ENCODE measurements around the gene ACVR2B. TPM values are rescaled to one million over a fixed set of nuclear protein-coding genes. Genes with fewer than 3 reads are reported as not detected.
"Not testable (repeated sequence)": the region's sequence is repeated elsewhere in the genome, so short reads cannot be mapped to it uniquely, and the experiment has no call there.

ACVR2B gene
- 1.3 TPM for polyA plus RNA-seq (2013, experiment 1 of 2; ENCODE audit: insufficient read length)
- 1.3 TPM for polyA plus RNA-seq (2013, experiment 2 of 2; ENCODE audit: insufficient read length)

DNA sequence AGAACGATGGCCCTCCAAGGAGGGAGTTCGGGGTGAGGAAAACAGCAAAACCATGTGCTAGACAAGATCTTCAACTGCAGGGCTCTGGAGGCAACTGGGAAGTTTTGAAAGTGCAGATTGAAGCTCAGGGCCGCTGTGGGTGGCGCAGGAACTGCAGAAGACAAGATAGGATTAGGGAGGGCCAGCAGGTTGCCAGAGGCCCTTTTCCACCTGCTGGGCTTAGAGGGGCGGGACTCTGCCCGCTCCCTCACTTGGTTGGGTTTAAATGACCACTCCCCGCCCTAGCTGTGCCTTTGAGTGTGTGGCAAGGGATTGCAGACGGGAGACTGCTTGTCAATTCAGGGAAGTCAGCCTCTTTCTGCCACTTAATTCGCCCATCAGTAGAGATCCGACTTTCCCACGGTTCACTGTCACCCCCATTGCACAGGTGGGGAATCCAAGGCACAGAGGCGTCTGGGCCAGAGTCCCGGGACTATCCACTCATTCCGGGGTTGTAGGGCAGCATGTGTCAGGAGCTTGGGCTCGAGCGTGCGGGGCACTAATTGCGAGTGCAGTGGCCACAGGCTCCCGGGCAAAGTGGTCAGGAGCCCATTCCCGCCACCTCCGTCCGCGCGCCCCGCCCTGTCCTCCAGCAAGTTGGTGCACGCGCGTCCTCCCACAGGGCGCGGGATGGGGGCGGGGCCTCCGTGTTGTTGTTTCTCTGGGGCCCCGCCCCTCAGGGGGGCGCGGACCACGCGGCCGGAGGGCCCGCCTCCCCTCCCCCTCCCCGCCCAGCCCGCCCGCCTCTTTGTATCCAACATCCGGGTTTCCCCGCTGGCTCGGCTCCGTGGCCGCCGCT is at the start of gene ACVR2B:
Gene ACVR2B, plus strand, starts transcription at position 816 of the 838 bp plus-strand sequence. CDS start 433 bp downstream, outside the sequence.
- DNase-seq: peak; percentile 79

DNA sequence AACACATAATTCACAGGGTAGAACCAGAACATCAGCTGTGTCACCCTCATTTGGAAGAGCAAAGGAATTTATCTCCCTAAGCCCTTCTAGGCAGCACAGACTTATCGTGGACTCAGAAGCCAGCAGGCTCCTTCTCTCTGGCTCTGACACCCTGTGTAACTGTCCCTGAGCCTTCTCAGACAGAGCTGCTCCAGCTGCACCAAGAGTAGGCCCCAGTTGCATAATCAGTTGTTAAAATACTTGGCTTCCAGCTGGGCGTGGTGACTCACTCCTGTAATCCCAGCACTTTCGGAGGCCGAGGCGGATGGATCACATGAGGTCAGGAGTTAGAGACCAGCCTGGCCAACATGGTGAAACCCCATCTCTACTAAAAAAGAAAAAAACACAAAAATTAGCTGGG is 49.4 kb upstream of the ACVR2B start:
- DNase-seq: peak; percentile 57

DNA sequence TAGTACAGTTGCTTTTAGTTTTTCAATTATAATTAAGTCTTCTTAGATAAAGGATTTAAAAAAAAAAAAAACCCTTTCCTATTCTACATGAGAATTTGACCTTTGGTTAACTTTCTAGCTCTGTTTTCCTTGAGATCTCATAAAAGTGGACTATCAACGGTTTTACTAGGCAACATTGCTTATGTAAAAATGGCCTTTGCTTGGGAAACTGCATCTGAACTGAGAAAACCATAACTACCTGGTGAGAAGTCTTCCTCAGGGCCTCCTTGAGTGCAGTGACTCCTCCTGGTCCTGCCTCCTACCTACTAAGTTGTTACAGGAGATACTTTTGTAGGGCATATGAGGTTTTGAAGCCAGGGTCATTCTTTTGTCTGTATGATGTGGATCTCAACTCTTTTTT is 42.1 kb upstream of the ACVR2B start:
- DNase-seq: no peak

DNA sequence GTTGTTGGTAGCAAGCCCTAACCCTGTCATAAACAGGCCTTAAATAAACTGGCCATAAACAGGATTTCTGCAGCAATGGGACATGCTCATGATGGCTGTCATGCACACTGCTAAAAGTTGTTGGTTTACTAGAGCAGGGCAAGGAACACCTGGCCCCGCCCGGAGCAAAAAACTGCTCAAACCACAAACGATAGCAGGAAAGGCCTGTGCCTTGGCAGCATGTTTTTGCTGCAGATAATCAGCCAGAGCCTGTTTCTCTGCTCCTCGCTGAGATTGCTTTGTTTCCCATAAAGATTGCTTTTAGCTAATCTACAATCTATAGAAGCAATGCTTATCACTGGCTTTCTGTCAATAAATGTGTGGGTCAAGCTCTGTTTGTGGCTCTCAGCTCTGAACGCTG is 32.9 kb upstream of the ACVR2B start:
- DNase-seq: not testable (repeated sequence)

DNA sequence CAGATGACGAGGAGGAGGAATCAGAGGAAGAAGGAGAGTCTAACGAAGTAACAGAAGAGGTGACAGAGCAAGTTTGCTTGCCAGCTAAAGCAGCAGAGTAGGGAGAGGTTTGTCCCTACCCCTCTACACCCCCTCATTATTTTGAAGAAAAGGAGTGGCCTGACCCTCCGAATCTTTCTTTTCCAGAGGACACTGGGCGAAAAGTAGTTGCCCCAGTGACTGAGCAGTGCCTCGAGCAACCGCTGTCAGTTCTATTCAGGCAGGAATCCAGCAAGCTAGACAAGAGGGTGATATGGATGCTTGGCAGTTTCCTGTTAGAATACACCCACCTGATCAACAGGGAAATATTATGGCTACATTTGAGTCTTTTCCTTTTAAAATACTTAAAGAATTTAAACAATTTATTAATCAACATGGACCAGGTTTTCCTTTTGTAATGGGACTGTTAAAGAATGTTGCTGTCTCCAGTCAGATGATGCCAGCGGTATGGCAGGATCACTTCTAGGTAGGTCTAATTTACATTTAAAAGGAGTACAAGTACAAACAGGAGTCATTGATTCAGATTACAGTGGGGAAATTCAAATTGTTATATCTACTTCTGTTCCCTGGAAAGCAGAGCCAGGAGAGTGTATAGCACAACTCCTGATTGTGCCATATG is 31.9 kb upstream of the ACVR2B start:
- no peak for DNase-seq

DNA sequence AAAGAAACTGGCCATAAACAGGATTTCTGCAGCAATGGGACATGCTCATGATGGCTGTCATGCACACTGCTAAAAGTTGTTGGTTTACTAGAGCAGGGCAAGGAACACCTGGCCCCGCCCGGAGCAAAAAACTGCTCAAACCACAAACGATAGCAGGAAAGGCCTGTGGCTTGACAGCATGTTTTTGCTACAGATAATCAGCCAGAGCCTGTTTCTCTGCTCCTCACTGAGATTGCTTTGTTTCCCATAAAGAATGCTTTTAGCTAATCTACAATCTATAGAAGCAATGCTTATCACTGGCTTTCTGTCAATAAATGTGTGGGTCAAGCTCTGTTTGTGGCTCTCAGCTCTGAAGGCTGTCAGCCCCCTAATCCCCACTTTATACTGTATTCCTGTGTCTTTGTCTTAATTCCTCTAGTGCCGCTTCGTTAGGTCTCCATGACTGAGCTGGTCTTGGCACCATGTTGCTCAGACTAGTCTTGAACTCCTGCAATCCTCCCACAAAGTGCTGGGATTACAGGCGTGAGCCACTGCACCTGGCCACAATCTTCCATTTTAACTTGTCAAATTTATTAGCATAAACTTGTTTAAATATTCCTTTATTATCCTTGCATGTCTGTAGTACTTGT is 26.8 kb upstream of the ACVR2B start:
- not testable (repeated sequence) for DNase-seq

DNA sequence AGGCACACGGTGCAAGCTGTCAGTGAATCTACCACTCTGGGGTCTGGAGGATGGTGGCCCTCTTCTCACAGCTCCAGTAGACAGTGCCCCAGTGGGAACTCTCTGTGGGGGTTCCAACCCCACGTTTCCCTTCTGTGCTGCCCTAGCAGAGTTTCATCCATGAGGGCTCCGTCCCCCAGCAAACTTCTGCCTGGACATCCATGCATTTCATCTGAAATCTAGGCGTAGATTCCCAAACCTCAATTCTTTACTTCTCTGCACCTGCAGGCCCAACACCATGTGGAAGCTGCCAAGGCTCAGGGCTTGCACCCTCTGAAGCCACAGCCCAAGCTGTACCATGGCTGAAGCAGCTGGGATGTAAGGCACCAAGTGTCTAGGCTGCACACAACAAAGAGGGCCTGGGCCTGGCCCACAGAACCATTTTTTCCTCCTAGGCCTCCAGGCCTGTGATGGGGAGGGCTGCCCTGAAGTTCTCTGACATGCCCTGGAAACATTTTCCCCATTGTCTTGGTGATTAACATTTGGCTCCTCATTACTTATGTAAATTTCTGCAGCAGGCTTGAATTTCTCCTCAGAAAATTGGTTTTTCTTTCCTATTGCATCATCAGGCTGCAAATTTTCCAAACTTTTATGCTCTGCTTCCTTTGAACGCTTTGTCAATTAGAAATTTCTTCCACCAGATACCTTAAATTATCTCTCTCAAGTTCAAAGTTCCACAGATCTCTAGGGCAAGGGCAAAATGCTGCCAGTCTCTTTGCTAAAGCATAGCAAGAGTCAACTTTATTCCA is 20.6 kb upstream of the ACVR2B start:
- DNase-seq: not testable (repeated sequence)

DNA sequence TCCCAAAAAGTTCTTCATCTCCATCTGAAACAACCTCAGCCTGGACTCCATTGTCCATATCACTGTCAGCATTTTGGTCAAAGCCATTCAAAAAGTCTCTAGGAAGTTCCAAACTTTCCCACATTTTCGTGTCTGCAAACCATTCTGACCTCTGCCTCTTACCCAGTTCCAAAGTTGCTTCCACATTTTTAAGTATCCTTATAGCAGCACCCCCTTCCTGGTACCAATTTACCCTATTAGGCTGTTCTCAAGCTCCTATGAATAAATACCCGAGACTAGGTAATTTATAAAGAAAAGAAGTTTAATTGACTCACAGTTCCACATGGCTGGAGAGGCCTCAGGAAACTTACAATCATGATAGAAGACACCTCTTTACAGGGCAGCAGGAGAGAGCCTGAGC is 20.0 kb upstream of the ACVR2B start:
- not testable (repeated sequence) for DNase-seq

DNA sequence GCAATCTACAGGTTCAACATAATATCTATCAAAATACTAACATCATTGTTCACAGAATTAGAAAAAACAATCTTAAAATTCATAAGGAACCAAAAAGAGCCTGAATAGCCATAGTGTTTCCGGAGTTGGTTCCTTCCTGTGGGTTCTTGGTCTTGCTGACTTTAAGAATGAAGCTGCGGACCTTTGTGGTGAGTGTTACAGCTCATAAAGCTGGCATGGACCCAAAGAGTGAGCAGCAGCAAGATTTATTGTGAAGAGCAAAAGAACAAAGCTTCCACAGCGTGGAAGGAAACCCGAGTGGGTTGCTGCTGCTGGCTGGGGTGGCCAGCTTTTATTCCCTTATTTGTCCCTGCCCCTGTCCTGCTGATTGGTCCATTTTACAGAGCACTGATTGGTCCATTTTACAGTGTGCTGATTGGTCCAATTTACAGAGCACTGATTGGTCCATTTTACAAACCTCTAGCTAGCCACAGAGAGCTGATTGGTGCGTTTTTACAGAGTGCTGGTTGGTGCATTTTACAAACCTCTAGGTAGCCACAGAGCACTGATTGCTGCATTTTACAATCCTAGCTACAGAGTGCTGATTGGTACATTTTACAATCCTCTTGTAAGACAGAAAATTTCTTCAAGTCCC is 15.1 kb upstream of the ACVR2B start:
- not testable (repeated sequence) for DNase-seq

DNA sequence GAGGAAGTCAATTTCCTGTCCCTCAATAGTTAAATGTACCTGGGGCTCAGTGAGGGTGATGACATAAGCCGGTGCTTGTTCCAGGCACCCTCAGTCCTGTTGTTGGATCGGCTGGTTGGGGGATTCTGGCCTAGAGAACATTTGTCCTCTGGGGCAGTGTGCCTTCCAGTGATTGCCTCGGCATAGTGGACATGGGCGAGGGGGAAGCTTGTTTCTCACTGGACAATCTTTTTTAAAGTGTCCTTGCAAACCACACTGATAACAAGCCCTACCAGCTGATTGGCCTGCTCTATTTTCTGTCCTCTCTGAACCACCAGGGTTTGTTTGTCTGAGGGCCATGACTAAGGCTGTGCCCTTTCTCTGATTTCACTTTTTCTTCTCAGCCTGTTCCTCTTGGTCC is 10.5 kb upstream of the ACVR2B start:
- not testable (repeated sequence) for DNase-seq

DNA sequence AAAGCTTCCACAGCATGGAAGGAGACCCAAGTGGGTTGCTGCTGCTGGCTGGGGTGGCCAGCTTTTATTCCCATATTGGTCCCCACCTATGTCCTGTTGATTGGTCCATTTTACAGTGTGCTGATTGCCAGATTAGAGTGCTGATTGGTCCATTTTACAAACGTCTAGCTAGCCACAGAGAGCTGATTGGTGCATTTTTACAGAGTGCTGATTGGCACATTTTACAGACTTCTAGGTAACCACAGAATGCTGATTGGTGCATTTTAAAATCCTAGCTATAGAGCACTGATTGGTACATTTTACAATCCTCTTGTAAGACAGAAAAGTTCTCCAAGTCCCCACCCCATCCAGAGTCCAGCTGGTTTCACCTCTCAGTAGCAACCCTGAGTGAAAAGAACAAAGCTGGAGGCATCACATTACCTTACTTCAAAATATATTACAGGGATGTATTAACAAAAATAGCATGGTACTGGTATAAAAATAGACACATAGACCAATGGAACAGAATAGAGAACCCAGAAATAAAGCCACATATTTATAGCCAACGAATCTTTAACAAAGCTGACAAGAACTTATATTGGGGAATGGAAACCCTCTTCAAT is 7.5 kb upstream of the ACVR2B start:
- DNase-seq: no peak

DNA sequence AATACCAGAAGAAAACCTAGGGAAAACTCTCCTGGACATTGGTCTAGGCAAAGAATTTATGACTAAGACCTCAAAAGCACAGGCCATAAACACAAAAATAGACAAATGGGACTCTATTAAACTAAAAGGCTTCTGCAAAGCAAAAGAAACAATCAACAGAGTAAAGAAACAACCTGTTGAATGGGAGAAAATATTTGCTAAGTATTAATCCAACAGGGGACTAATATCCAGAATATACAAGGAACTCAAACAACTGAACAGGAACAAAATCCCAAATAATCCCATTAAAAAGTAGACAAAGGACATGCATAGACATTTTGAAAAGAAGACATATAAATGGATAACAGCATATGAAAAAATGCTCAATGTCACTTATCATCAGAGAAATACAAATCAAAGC is 6.9 kb upstream of the ACVR2B start:
- DNase-seq: no peak

DNA sequence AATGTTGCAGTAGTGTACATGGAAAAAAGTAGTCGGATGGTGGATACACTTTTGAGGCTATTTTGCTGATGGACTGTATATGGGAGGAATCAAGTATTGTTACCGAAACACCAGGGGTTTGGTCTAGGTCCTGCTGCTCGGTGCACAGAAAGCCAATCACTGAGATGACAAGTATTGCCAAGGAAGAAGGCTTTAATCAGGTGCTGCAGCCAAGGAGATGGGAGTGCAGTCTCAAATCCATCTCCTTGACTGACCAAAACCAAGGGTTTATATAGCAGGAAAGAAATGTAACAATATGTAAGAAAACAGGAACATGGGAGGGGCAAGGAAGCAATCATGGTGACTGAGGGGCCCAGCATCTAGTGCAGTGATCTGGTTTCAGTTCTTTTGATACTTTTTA is 2.8 kb upstream of the ACVR2B start:
- DNase-seq: no peak

DNA sequence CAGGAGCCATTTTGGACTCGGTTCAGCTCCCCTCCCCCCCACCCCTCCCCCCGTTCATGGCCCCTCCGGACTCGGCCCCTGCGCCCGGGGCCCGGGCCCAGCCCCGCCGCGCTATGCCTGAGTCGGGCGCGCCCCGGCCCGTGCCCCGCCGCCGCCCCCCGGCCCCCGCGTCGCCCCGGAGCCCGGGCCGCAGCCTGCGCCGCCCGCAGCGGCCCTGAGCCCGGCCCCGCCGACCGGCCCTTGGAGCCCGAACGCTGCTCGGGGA is 155 bp downstream of the ACVR2B start:
- DNase-seq: no peak

DNA sequence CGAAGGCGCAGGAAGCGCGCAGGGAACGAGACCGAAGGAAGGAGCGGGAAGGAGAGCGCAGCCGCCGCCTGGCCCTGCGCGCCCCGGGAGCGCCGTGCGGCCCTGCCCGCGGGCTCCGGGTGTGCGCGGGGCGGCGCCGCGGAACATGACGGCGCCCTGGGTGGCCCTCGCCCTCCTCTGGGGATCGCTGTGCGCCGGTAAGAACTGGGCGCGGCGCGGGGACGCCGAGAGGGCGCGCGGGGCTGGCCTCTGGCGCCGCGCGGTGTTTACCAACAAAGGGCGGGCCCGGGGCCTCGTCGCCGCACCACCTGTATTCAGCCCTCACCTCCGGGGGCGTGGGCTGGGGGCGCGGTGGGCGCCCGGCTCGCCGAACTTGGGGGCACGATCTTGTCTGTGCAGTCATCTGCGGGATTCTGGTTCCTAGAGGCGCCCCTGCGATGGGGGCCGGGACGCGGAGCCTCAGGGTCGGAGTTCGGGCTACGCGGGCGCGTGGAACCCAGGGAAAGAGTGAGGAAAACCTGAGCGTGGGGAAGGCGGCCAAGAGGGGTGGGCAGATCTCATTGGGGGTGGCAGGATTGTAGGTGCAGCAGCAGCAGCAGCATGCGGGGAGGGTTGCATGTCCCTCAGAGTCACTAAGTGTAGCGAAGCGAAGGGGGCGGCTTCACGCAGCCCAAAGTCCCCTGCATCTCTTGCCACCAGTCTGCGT is 641 bp downstream of the ACVR2B start:
- peak; percentile 28 for DNase-seq

DNA sequence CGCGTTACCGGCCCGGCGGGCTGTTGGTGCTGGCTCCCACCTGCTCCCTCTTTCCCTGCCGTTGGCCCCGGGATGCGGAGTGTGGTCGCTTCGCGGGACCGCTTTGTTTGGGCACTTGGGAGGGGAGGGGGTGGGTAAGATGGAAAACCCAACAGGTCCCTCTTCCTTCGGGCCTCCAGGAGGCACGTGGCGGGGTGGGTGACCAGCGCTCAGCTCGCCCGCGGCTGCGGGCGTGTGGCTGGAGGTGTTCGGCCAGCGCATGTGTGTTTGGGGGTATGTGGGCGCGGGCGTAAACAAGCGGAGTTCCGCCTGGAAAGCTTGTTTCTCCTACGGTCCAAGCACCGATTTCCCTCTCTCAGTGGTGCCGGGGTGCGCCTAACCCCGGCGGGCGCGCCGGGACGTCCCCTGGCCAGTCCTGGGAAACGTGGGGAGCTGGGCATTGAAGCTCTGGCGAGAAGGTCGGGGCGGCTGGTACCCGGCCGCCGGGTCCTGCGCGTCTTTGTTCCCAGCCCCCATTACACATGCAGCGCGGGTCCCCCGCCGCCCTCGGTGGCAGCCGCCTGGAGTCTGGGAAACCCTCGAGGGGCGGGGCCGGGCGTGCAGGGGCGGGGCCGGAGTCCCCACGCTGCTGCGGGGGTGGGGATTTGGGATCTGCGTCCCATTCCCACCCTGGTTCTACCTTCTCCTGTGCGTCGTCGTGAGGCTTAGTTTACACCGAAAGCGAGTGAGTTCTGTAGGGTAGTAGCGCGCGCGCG is 1.4 kb downstream of the ACVR2B start:
- peak; percentile 49 for DNase-seq

DNA sequence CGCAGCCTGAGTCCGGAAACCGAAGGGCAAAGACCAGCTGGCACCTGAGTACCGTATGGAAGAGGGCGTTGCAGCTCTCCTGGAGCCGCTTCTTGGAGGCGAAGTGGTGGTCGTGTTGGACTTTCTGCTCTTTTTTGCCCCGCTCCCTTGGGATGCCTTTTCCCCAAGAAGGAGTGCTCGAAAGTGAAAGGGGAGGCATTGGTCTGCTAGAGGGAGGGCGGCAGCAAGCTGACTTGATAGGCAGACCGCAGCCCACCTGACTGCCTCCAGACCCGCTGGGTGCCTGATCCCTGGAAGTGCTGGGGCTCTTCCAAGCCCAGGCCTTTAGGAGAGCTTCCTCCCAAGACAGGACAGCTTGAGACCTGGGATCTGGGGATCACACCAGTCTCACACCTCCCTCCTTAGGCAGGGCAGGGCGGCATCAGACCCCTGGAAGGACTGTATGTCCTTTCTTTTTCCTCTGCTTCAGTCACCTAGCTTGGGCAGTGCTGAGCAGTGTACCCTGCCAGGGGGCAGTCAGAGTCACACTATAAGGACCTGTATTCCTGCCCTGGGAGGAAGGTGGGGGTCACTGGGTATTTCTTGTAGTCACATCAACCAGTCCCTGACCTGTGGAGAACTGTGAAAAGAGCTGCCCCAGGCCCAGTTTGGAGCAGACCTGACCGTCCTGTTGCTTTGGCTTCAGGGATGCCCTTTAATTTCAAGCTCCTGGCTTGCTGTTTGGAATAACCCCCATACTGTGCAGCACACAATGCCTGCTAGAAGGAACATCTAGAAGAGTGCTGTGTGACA is 2.1 kb downstream of the ACVR2B start:
- no peak for DNase-seq

DNA sequence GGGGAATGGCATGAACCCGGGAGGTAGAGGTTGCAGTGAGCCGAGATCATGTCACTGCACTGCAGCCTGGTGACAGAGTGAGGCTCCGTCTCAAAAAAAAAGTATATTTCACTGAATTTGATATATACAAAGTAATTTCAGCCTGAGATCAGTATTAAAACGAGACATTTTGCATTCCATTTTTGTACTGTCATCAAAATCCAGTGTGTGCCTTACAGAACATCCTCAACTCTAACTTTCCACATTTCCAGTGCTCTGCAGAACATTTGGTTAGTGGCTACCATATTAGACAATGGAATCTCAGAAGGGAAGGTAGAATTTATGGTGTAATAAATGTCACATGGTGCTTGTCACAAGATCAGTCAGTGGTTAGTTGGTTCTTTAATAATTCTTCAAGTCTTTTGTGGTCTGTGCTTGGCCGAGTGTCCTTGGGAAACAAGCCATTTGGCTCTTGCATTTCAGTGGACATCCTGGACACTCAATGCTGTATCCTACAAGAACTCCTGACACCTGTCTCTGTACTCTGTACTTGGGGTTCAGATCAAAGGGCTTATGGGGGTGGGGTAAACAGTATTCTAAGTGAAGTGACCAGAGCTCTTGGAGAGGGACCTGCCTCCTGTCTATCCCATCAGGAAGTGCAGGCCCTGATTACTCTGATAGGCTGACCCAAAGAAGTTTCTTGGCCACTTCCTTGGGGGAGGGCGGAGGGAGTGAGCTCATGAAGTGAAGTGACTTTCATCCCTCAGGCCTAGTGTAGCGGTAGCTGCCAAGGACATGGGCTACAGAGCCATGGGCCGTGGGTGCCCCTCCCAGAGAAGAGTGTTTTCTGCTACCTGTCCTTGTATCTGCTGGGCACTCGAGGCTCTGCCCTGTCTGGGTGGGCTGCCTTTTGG is 3.7 kb downstream of the ACVR2B start:
- DNase-seq: no peak
